Ishikawa (cell line): Measurements from ENCODE around the gene SDE2.
A peak's percentile ranks its signal among the peaks of the same experiment; 100 is the strongest.

Source experiments
- CEBPB ChIP-seq: IDR thresholded peaks from 2 replicates; pipeline ENCODE4 v1.6.1; 2012
- CREB1 ChIP-seq: IDR thresholded peaks from 2 replicates; pipeline ENCODE4 v1.6.1; 2012; ENCODE audit warnings: low read depth
- EGR1 ChIP-seq: IDR thresholded peaks from 2 replicates; pipeline ENCODE4 v1.6.1; 2012
- EP300 ChIP-seq: IDR thresholded peaks from 2 replicates; pipeline ENCODE4 v1.6.1; 2012; ENCODE audit warnings: borderline replicate concordance
- FOXM1 ChIP-seq: IDR thresholded peaks from 2 replicates; pipeline ENCODE4 v1.6.1; 2012; ENCODE audit warnings: low read depth, borderline replicate concordance
- MAX ChIP-seq: IDR thresholded peaks from 2 replicates; pipeline ENCODE4 v1.6.1; 2012
- NFIC ChIP-seq: IDR thresholded peaks from 2 replicates; pipeline ENCODE4 v1.6.1; 2012
- RAD21 ChIP-seq: IDR thresholded peaks from 2 replicates; pipeline ENCODE4 v1.6.1; 2012; ENCODE audit warnings: low read depth
- REST ChIP-seq: IDR thresholded peaks from 2 replicates; pipeline ENCODE4 v1.6.1; 2012; ENCODE audit warnings: low read depth, mild to moderate bottlenecking
- TAF1 ChIP-seq: IDR thresholded peaks from 2 replicates; pipeline ENCODE4 v1.6.1; 2012; ENCODE audit warnings: low read depth, mild to moderate bottlenecking
- TCF12 ChIP-seq: IDR thresholded peaks from 2 replicates; pipeline ENCODE4 v1.6.1; 2012; ENCODE audit warnings: low read depth
- TEAD4 ChIP-seq: IDR thresholded peaks from 2 replicates; pipeline ENCODE4 v1.6.1; 2012
- USF1 ChIP-seq: IDR thresholded peaks from 2 replicates; pipeline ENCODE4 v1.6.1; 2012
- YY1 ChIP-seq: IDR thresholded peaks from 2 replicates; pipeline ENCODE4 v1.6.1; 2012; ENCODE audit warnings: low read depth
- ZBTB7A ChIP-seq: IDR thresholded peaks from 2 replicates; pipeline ENCODE4 v1.6.1; 2012; ENCODE audit warnings: low read depth

The SDE2 gene

GRCh38 chr1:226019572-226019971 lies 20.4 kb upstream of the SDE2 start:
- TF ChIP-seq YY1, result no peak
- 0 out of 2 replicates have a peak, but pooled peaks have one; percentile 30 for TF ChIP-seq TCF12
- TF ChIP-seq USF1, result no peak
- TF ChIP-seq EP300, result peak; percentile 42; the same call in 1 of the 2 replicates
- TF ChIP-seq NFIC, result 0 out of 2 replicates have a peak, but pooled peaks have one; percentile 39

GRCh38 chr1:226017070-226017469 lies 17.9 kb upstream of the SDE2 start:
- TF ChIP-seq FOXM1 (no peak), YY1 (no peak), NFIC (no peak), TAF1 (no peak), EGR1 (no peak), MAX (no peak), USF1 (no peak), CEBPB (no peak), CREB1 (no peak), TCF12 (no peak), RAD21 (no peak), TEAD4 (no peak), ZBTB7A (no peak), EP300 (no peak), REST (no peak)

GRCh38 chr1:226009650-226010044 lies 10.5 kb upstream of the SDE2 start:
- TF ChIP-seq TEAD4, result no peak
- TF ChIP-seq FOXM1, result no peak
- TF ChIP-seq CEBPB, result no peak
- no peak for TF ChIP-seq TAF1
- TF ChIP-seq USF1, result no peak
- no peak for TF ChIP-seq REST
- TF ChIP-seq YY1, result no peak
- TF ChIP-seq EGR1, result no peak
- no peak for TF ChIP-seq MAX
- TF ChIP-seq CREB1, result no peak
- TF ChIP-seq EP300, result no peak
- TF ChIP-seq NFIC, result no peak
- no peak for TF ChIP-seq TCF12

GRCh38 chr1:226006686-226007085 lies 7.5 kb upstream of the SDE2 start:
- TF ChIP-seq TAF1 (no peak), CEBPB (no peak), TCF12 (no peak), USF1 (no peak), REST (no peak), NFIC (no peak), CREB1 (no peak), RAD21 (no peak), EGR1 (no peak), TEAD4 (no peak), FOXM1 (no peak), MAX (no peak), YY1 (no peak), ZBTB7A (no peak), EP300 (no peak)
